Vagina (tissue), 2 donors: Measurements from ENCODE around the gene FLVCR1.

Source experiments
- CTCF ChIP-seq, 3 experiments: fragments of 450-650 bp in 2 of 3; fragments of 200-600 bp in 1 of 3; sonication (generic) in 1 of 3; IDR thresholded peaks; one replicate each; pipeline ENCODE4 v1.5.1; 2017 to 2019; ENCODE audit warnings: antibody characterized with exemption in 3 of 3, mild to moderate bottlenecking in 2 of 3, moderate library complexity in 2 of 3
- POLR2A ChIP-seq, 2 donors: fragments of 450-650 bp; IDR thresholded peaks; one replicate each; pipeline ENCODE4 v1.6.1; 2017; ENCODE audit warnings: antibody characterized with exemption in 2 of 2, mild to moderate bottlenecking in 2 of 2, moderate library complexity in 2 of 2
- POLR2AphosphoS5 ChIP-seq, 2 donors: sonication (generic); formaldehyde crosslinking; IDR thresholded peaks; one replicate each; pipeline ENCODE4 v1.9.0; 2017; ENCODE audit warnings: antibody characterized with exemption in 2 of 2, mild to moderate bottlenecking in 2 of 2, low read depth in 1 of 2; ENCODE audit not compliant: insufficient read depth in 1 of 2

GRCh38 chr1:212944229-212944901, 86.3 kb downstream of the FLVCR1 start:
- no peak for TF ChIP-seq CTCF (IDR thresholded peaks at IDR 0.05)
- TF ChIP-seq POLR2AphosphoS5 (IDR thresholded peaks at IDR 0.05; ENCODE audit: insufficient read depth in 1 of 2, low read depth in 1 of 2), result no peak
- no peak for TF ChIP-seq POLR2A (IDR thresholded peaks at IDR 0.05)
